Measurements from ENCODE around the gene TANC1. TPM values are rescaled to one million over a fixed set of nuclear protein-coding genes. Genes with fewer than 3 reads are reported as not detected.

Gene TANC1
- total RNA-seq, 1 donor = 34.7 TPM

DNA sequence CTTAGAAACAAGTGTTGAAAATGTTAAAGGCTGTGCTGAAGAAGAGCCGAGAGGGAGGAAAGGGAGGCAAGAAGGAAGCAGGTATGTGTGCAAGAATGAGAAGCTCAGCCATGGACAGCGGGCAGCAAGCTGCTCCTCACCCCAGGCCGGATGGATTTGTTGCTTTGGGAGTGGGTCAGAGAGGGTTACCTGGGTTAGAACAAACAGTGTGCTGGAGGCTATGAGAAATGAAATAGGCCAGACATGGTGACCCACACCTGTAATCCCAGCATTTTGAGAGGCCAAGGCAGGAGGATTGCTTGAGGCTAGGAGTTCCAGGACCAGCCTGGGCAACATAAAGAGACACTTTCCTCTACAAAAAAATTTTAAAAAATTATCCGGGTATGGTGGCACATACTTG lies 97.5 kb downstream of the TANC1 start:
- TF ChIP-seq, protein P1, sequence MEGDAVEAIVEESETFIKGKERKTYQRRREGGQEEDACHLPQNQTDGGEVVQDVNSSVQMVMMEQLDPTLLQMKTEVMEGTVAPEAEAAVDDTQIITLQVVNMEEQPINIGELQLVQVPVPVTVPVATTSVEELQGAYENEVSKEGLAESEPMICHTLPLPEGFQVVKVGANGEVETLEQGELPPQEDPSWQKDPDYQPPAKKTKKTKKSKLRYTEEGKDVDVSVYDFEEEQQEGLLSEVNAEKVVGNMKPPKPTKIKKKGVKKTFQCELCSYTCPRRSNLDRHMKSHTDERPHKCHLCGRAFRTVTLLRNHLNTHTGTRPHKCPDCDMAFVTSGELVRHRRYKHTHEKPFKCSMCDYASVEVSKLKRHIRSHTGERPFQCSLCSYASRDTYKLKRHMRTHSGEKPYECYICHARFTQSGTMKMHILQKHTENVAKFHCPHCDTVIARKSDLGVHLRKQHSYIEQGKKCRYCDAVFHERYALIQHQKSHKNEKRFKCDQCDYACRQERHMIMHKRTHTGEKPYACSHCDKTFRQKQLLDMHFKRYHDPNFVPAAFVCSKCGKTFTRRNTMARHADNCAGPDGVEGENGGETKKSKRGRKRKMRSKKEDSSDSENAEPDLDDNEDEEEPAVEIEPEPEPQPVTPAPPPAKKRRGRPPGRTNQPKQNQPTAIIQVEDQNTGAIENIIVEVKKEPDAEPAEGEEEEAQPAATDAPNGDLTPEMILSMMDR (IDR thresholded peaks at IDR 0.05; ENCODE audit: extremely low read depth, low read depth, low read length) = no peak
- no peak overlapping the region for H2AFZ ChIP-seq (ENCODE audit: low read length)
- H4K20me1 ChIP-seq (ENCODE audit: insufficient read depth, low read length) = no peaks in the 10 kb centered on the region
- no peaks in the 10 kb centered on the region for H3K9me3 ChIP-seq (ENCODE audit: low read depth, low read length)
- no peak overlapping the region for H3K4me2 ChIP-seq (ENCODE audit: insufficient read depth, low read length)
- no peaks in the 10 kb centered on the region for H3K36me3 ChIP-seq (ENCODE audit: insufficient read depth, low read length)
- no peaks in the 10 kb centered on the region for H3K27me3 ChIP-seq (ENCODE audit: insufficient read depth, low read length)
- H3K4me3 ChIP-seq (ENCODE audit: insufficient read depth, low read length) = no peak overlapping the region
- H3K4me1 ChIP-seq (ENCODE audit: insufficient read depth, low read length) = peaks cover 26% of the 10 kb centered on the region
- no peak for DNase-seq (ENCODE audit: insufficient read length, low spot score, missing footprints)
- peaks cover 11% of the 10 kb centered on the region for H3K79me2 ChIP-seq (ENCODE audit: insufficient read depth, low read length)
- H3K27ac ChIP-seq (ENCODE audit: low read depth, low read length) = no peak overlapping the region

DNA sequence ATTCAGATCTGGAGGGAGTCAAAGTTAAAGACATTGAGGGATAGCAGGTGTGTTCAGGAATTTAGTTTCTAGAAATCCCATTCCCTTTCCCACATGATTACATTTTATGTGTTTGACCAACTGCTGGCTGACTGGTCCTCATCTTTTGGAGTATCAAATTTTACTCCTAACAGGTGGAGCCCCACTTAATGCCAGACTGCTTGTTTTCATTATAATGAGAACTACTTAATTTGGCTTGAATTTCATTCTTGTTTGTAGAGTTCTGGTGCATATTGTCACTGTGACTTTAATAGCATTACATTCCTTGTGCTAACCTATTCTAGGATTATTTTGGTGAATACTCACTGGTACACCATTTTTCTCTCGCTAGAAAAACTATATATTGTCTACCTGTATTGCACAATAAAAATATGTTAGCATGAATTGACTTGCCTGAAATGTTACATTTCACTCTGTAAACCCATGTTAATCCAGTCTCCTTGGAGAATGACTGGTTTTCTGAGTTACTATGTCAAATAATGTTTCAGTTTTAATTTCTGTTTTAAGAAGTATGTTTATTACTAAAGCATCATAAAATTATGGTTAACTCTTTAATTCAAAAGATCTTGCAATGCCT lies 98.2 kb downstream of the TANC1 start:
- Histone ChIP-seq H3K4me1 (ENCODE audit: insufficient read depth, low read length) (peaks cover 30% of the 10 kb centered on the region), H4K20me1 (ENCODE audit: insufficient read depth, low read length) (no peaks in the 10 kb centered on the region), H3K79me2 (ENCODE audit: insufficient read depth, low read length) (peaks cover 11% of the 10 kb centered on the region), H3K4me3 (ENCODE audit: insufficient read depth, low read length) (no peak overlapping the region), H3K36me3 (ENCODE audit: insufficient read depth, low read length) (no peaks in the 10 kb centered on the region), H3K4me2 (ENCODE audit: insufficient read depth, low read length) (no peak overlapping the region), H3K27ac (ENCODE audit: low read depth, low read length) (no peak overlapping the region), H3K9me3 (ENCODE audit: low read depth, low read length) (no peaks in the 10 kb centered on the region), H3K27me3 (ENCODE audit: insufficient read depth, low read length) (no peaks in the 10 kb centered on the region), H2AFZ (ENCODE audit: low read length) (no peak overlapping the region)
- no peak for DNase-seq (ENCODE audit: insufficient read length, low spot score, missing footprints)
- TF ChIP-seq, protein P1 (IDR thresholded peaks at IDR 0.05; ENCODE audit: extremely low read depth, low read depth, low read length) = no peak

DNA sequence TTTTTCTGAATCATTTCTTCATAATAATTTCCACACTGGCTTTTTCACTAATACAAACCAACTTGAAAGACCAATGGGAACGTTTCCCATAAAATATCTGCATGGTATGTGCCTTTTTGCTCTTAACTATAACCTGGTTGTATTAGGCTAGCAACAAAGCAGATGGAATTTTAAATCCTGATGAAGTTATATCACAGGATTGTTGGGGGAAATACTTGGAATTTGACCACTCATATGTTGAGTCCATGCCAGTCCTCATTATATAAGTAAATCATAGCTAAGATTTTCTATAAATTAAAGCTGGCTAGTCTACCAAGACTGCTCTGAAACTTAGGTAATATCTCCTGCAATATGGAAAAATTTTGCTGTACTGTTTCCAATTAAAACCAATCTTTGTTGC lies 99.5 kb downstream of the TANC1 start:
- peaks cover 10% of the 10 kb centered on the region for H3K79me2 ChIP-seq (ENCODE audit: insufficient read depth, low read length)
- no peak for DNase-seq (ENCODE audit: insufficient read length, low spot score, missing footprints)
- TF ChIP-seq, protein P1 (IDR thresholded peaks at IDR 0.05; ENCODE audit: extremely low read depth, low read depth, low read length) = no peak
- H3K4me2 ChIP-seq (ENCODE audit: insufficient read depth, low read length) = no peak overlapping the region
- H3K4me1 ChIP-seq (ENCODE audit: insufficient read depth, low read length) = peaks cover 41% of the 10 kb centered on the region
- no peaks in the 10 kb centered on the region for H3K27me3 ChIP-seq (ENCODE audit: insufficient read depth, low read length)
- no peaks in the 10 kb centered on the region for H4K20me1 ChIP-seq (ENCODE audit: insufficient read depth, low read length)
- no peak overlapping the region for H3K4me3 ChIP-seq (ENCODE audit: insufficient read depth, low read length)
- H3K36me3 ChIP-seq (ENCODE audit: insufficient read depth, low read length) = no peaks in the 10 kb centered on the region
- no peak overlapping the region for H2AFZ ChIP-seq (ENCODE audit: low read length)
- H3K27ac ChIP-seq (ENCODE audit: low read depth, low read length) = no peak overlapping the region
- no peaks in the 10 kb centered on the region for H3K9me3 ChIP-seq (ENCODE audit: low read depth, low read length)

DNA sequence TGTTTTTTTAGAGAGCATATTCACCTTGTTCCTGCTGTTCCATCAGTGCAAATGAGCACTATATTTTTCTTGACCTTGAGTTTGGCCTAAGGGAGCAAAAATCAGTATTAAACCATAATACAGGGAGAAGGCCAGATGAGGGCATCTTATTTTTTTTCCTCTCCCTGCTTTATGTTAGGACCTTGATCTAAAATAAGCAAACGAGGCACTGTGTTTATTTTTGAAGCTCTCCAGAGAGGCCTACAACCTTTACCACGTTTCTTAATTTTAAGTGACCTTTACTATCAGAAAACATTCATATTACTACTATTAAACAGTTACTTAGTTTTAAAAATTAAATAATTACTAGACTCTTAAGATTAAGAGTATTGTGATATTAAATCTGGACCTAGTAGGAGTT lies 100.8 kb downstream of the TANC1 start:
- Histone ChIP-seq H3K4me1 (ENCODE audit: insufficient read depth, low read length) (peaks cover 53% of the 10 kb centered on the region), H4K20me1 (ENCODE audit: insufficient read depth, low read length) (no peaks in the 10 kb centered on the region), H3K9me3 (ENCODE audit: low read depth, low read length) (no peaks in the 10 kb centered on the region), H3K4me3 (ENCODE audit: insufficient read depth, low read length) (no peak overlapping the region), H2AFZ (ENCODE audit: low read length) (no peak overlapping the region), H3K36me3 (ENCODE audit: insufficient read depth, low read length) (no peaks in the 10 kb centered on the region), H3K27me3 (ENCODE audit: insufficient read depth, low read length) (no peaks in the 10 kb centered on the region), H3K79me2 (ENCODE audit: insufficient read depth, low read length) (peaks cover 7% of the 10 kb centered on the region), H3K27ac (ENCODE audit: low read depth, low read length) (peak overlapping the region; percentile 95), H3K4me2 (ENCODE audit: insufficient read depth, low read length) (no peak overlapping the region)
- DNase-seq (ENCODE audit: insufficient read length, low spot score, missing footprints) = no peak
- TF ChIP-seq, protein P1 (IDR thresholded peaks at IDR 0.05; ENCODE audit: extremely low read depth, low read depth, low read length) = no peak

Measured in osteoblast (primary cell).